Measurements from ENCODE around the gene HNMT.

- TF ChIP-seq TAF1 (IDR thresholded peaks at IDR 0.05; ENCODE audit: borderline replicate concordance, insufficient read depth, low read length) = no peak
- no peak for TF ChIP-seq SIN3A (IDR thresholded peaks at IDR 0.05; ENCODE audit: borderline replicate concordance, insufficient read depth, low read length)
- no peak for TF ChIP-seq POLR2AphosphoS5 (IDR thresholded peaks at IDR 0.05; ENCODE audit: low read depth, low read length)
Observed at GRCh38 chr2:138042311-138042710, 78.0 kb downstream of the HNMT start.
